SU-DHL-6 (cell line): ENCODE results near the gene CWF19L2.

Source experiments
- H2AFZ ChIP-seq: fragments of 200-600 bp; sonication (generic); 2 replicates; pipeline ENCODE4 v1.6.1; 2014; ENCODE audit warnings: low read depth, mild to moderate bottlenecking, moderate library complexity, mixed read lengths, antibody characterized with exemption, low read length; ENCODE audit not compliant: severe bottlenecking
- H3F3A ChIP-seq: fragments of 200-600 bp; shearing (Covaris generic); 2 replicates; pipeline ENCODE4 v1.6.0; 2016; ENCODE audit warnings: antibody characterized with exemption, mild to moderate bottlenecking; ENCODE audit not compliant: insufficient read depth
- H3K27ac ChIP-seq: fragments of 200-600 bp; sonication (generic); 2 replicates; pipeline ENCODE4 v1.5.1; 2016; ENCODE audit warnings: low read depth, mild to moderate bottlenecking, low read length, moderate library complexity, mixed read lengths
- H3K27me3 ChIP-seq: fragments of 200-600 bp; sonication (generic), shearing (Covaris generic); 2 replicates; pipeline ENCODE4 v1.6.0; 2014; ENCODE audit warnings: mild to moderate bottlenecking, low read length
- H3K36me3 ChIP-seq: fragments of 200-600 bp; sonication (generic); 2 replicates; pipeline ENCODE4 v1.6.1; 2014; ENCODE audit warnings: mild to moderate bottlenecking, low read length, mixed read lengths
- H3K4me2 ChIP-seq: fragments of 300-600, 200-600 bp; shearing (Covaris generic), sonication (generic); 2 replicates; pipeline ENCODE4 v1.6.0; 2014; ENCODE audit warnings: low read length, low read depth, mild to moderate bottlenecking; ENCODE audit not compliant: poor library complexity, severe bottlenecking
- H3K4me3 ChIP-seq: fragments of 200-600 bp; sonication (generic); 2 replicates; pipeline ENCODE4 v1.5.1; 2014; ENCODE audit warnings: antibody characterized with exemption, low read length, mild to moderate bottlenecking, mixed read lengths; ENCODE audit not compliant: insufficient read depth, poor library complexity, severe bottlenecking
- H3K79me2 ChIP-seq: fragments of 200-600 bp; sonication (generic); 2 replicates; pipeline ENCODE4 v1.6.1; 2014; ENCODE audit warnings: mild to moderate bottlenecking, low read length, moderate library complexity; ENCODE audit not compliant: insufficient read depth
- H3K9ac ChIP-seq: fragments of 200-600 bp; sonication (generic); 2 replicates; pipeline ENCODE4 v1.7.0; 2014; ENCODE audit warnings: mild to moderate bottlenecking, low read length
- H3K9me2 ChIP-seq: fragments of 200-600 bp; sonication (generic); replicated peaks from 2 replicates; pipeline ENCODE4 v1.6.1; 2014; ENCODE audit warnings: low read length; ENCODE audit not compliant: insufficient read depth
- H3K9me3 ChIP-seq: fragments of 200-600 bp; sonication (generic); 2 replicates; pipeline ENCODE4 v1.6.1; 2014; ENCODE audit warnings: low read length, mixed read lengths; ENCODE audit not compliant: insufficient read depth
- H4K20me1 ChIP-seq: fragments of 200-600 bp; sonication (generic); 2 replicates; pipeline ENCODE4 v1.6.1; 2014; ENCODE audit warnings: low read depth, mild to moderate bottlenecking, antibody characterized with exemption, low read length, moderate library complexity, mixed read lengths
- EZH2phosphoT487 ChIP-seq: fragments of 200-600 bp; sonication (generic), shearing (Covaris generic); conservative IDR thresholded peaks from 2 replicates; pipeline ENCODE4 v1.6.1; 2018; ENCODE audit warnings: mild to moderate bottlenecking, antibody characterized with exemption, low read length, moderate library complexity, mixed read lengths
- TF ChIP-seq, protein P1 (sequence below): fragments of 200-600 bp; sonication (generic); IDR thresholded peaks from one replicate; pipeline ENCODE4 v1.5.1; 2017; ENCODE audit warnings: antibody characterized with exemption, mild to moderate bottlenecking, low read length, moderate library complexity; ENCODE audit not compliant: insufficient read depth, poor library complexity, severe bottlenecking

Gene CWF19L2

DNA sequence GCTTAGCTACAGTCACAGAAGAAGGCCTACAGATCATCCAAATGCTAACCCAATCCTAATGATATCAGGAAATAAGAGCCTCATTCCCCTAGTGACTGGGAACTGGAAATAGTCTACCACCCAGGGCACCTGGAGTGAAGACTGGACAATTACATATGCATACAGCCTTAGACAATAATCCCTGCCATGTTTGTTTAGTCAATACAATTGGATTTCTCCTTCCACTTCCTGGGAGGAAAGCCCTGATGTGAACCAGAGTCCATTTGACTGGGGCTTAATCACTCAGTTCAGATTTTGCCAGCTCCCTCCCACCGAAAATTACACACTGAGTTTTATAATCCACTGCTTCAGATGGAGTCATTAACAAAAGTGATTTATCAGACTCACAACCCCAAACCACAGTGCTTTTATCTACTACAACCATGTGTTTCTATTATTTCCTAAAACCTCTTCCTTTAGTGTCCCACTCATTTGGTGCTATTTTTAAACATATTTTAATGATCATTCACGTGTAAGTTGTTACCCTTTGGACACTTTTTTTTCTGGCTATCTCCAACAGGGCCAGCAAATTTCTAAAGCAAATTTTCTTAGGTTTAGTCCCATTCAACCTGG is 29.9 kb downstream of the CWF19L2 start:
- no peak for TF ChIP-seq EZH2phosphoT487
- TF ChIP-seq, protein P1, sequence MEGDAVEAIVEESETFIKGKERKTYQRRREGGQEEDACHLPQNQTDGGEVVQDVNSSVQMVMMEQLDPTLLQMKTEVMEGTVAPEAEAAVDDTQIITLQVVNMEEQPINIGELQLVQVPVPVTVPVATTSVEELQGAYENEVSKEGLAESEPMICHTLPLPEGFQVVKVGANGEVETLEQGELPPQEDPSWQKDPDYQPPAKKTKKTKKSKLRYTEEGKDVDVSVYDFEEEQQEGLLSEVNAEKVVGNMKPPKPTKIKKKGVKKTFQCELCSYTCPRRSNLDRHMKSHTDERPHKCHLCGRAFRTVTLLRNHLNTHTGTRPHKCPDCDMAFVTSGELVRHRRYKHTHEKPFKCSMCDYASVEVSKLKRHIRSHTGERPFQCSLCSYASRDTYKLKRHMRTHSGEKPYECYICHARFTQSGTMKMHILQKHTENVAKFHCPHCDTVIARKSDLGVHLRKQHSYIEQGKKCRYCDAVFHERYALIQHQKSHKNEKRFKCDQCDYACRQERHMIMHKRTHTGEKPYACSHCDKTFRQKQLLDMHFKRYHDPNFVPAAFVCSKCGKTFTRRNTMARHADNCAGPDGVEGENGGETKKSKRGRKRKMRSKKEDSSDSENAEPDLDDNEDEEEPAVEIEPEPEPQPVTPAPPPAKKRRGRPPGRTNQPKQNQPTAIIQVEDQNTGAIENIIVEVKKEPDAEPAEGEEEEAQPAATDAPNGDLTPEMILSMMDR = no peak
- no peak overlapping the region for H3K27ac ChIP-seq

DNA sequence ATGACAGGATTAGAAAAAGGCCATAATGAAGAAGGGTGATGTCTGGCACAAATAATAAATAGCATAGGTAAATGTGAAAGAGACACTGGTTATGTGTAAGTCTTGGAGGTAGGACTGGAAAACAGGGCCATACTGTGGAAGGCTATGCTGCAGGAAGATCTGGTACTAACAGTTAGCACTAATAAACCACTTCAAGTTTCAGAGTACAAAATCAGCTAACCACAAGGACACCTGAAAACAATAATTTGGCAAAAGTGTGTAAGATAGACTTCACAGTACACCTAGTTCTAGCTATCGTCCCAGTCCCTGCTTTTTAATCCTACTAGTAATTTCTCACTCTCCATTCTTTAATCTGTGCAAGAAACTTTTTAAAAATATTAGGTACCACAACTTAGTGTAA is 44.3 kb downstream of the CWF19L2 start:
- Histone ChIP-seq H3K27ac (no peak overlapping the region), H3F3A (no peaks in the 10 kb centered on the region), H2AFZ (no peak overlapping the region), H3K9ac (no peak overlapping the region), H3K4me2 (no peak overlapping the region), H3K9me2 (no peaks in the 10 kb centered on the region), H3K79me2 (no peaks in the 10 kb centered on the region), H3K27me3 (no peaks in the 10 kb centered on the region), H4K20me1 (no peaks in the 10 kb centered on the region), H3K36me3 (no peaks in the 10 kb centered on the region; the same call in 1 of the 2 replicates), H3K4me3 (no peak overlapping the region), H3K9me3 (no peaks in the 10 kb centered on the region)
- TF ChIP-seq, protein P1 = no peak
- no peak for TF ChIP-seq EZH2phosphoT487

More for the DNA sequence above, 29.9 kb downstream of the CWF19L2 start:
- no peaks in the 10 kb centered on the region for H3K79me2 ChIP-seq
- no peak overlapping the region for H3K4me3 ChIP-seq
- no peak overlapping the region for H2AFZ ChIP-seq
- H4K20me1 ChIP-seq = no peaks in the 10 kb centered on the region
- H3K9me3 ChIP-seq = no peaks in the 10 kb centered on the region
- no peaks in the 10 kb centered on the region for H3K27me3 ChIP-seq
- peaks cover 3% of the 10 kb centered on the region; the same call in 1 of the 2 replicates for H3K36me3 ChIP-seq
- peaks cover 3% of the 10 kb centered on the region; the same call in 1 of the 2 replicates for H3F3A ChIP-seq
- no peak overlapping the region for H3K9ac ChIP-seq
- no peak overlapping the region for H3K4me2 ChIP-seq
- no peaks in the 10 kb centered on the region for H3K9me2 ChIP-seq

DNA sequence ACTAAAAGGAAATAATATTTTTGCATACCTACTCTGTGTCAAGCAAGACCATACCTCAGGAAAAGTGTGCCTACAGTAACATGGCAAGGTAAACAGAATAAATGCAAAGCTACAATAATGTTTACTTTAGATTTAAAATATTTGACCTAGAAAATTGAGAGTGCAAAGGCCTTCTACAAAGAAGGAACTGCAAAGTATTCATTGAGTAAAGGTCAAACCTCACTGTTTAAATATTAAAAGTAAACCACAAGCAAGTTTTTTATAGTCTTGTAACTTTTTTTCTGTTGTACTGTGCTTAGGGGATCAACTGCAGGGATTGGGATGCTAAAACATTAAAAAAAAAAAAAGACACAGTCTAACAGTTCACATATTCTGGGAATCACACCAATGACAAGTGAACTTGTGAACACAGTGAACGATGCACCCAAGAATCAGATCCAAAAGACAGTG is 48.8 kb downstream of the CWF19L2 start:
- no peaks in the 10 kb centered on the region for H3K27me3 ChIP-seq
- no peak overlapping the region for H3K27ac ChIP-seq
- no peaks in the 10 kb centered on the region for H3K79me2 ChIP-seq
- H4K20me1 ChIP-seq = no peaks in the 10 kb centered on the region
- no peak overlapping the region for H2AFZ ChIP-seq
- H3K9me3 ChIP-seq = no peaks in the 10 kb centered on the region
- no peak overlapping the region for H3K4me3 ChIP-seq
- no peaks in the 10 kb centered on the region for H3K9me2 ChIP-seq
- no peak overlapping the region for H3K9ac ChIP-seq
- H3K4me2 ChIP-seq = no peak overlapping the region
- H3F3A ChIP-seq = no peaks in the 10 kb centered on the region
- TF ChIP-seq, protein P1 = no peak
- TF ChIP-seq EZH2phosphoT487 = no peak
- no peaks in the 10 kb centered on the region; the same call in 1 of the 2 replicates for H3K36me3 ChIP-seq
